ENCODE results near the gene FILIP1.

DNA sequence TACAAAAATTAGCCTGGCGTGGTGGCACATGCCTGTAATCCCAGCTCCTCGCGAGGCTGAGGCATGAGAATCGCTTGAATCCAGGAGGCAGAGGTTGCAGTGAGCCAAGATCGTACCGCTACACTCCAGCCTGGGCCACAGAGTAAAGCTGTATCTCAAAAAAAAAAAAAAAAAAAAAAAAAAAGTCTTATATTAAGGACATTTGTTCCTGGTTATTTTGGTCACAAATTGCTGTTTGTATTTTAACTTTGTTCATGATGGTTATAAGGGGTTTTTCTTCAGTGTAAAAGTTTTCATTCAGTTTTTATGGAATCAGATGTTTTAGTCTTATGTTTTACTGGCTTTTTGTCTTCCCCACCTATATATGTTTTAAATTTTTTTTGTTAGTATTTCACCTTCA is 13.9 kb downstream of the FILIP1 start:
- TF ChIP-seq, protein P1, sequence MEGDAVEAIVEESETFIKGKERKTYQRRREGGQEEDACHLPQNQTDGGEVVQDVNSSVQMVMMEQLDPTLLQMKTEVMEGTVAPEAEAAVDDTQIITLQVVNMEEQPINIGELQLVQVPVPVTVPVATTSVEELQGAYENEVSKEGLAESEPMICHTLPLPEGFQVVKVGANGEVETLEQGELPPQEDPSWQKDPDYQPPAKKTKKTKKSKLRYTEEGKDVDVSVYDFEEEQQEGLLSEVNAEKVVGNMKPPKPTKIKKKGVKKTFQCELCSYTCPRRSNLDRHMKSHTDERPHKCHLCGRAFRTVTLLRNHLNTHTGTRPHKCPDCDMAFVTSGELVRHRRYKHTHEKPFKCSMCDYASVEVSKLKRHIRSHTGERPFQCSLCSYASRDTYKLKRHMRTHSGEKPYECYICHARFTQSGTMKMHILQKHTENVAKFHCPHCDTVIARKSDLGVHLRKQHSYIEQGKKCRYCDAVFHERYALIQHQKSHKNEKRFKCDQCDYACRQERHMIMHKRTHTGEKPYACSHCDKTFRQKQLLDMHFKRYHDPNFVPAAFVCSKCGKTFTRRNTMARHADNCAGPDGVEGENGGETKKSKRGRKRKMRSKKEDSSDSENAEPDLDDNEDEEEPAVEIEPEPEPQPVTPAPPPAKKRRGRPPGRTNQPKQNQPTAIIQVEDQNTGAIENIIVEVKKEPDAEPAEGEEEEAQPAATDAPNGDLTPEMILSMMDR (IDR thresholded peaks at IDR 0.05; ENCODE audit: insufficient read depth, low read length, poor library complexity, severe bottlenecking): no peak
- no peak for TF ChIP-seq EZH2phosphoT487 (conservative IDR thresholded peaks at IDR 0.05; ENCODE audit: low read length)

All from SU-DHL-6 (cell line).